ENCODE measurements around the gene PRKG1. TPM values are rescaled to one million over a fixed set of nuclear protein-coding genes. Genes with fewer than 3 reads are reported as not detected.
"Not testable (repeated sequence)": the region's sequence is repeated elsewhere in the genome, so short reads cannot be mapped to it uniquely, and the experiment has no call there.

PRKG1 gene
- polyA plus RNA-seq, 1 donor (not counting 4 experiments of a cell fraction or from before 2014, with no cell fraction given), result 0.24 TPM

DNA sequence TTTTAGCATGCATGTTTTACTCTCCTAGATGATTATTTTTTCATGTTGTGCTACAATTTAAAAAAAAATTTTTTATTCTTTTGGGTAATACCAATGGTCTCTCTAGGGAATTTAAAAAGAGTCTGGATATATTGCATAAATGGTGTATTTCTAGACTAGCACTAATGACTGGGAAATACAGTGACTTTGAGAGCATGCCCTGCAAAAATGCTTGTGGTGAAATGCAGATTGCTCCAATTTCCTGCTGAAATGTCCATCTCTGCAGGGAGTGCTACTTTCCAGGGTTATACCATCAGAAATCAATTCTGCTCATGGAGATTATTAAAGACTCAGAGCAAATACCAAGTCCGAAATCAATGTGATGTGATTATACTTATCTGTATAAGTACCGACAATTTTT, 186.1 kb downstream of the PRKG1 start:
- Histone ChIP-seq H3K36me3 (ENCODE audit: control insufficient read depth in 2 of 2, extremely low read depth in 1 of 2, insufficient read depth in 2 of 2, low read length in 2 of 2) (no peaks in the 10 kb centered on the region), H3K4me2 (ENCODE audit: control insufficient read depth, extremely low read depth, insufficient read depth, low read depth, low read length) (no peak overlapping the region), H3K27me3 (ENCODE audit: control insufficient read depth, extremely low read depth, insufficient read depth, low read length) (no peaks in the 10 kb centered on the region), H3K4me3 (ENCODE audit: control insufficient read depth in 2 of 3, extremely low read depth in 1 of 3, insufficient read depth in 2 of 3, low read depth in 1 of 3, low read length in 3 of 3) (no peak overlapping the region), H3K9me1 (ENCODE audit: control insufficient read depth, extremely low read depth, insufficient read depth, low read length) (no peaks in the 10 kb centered on the region), H4K20me1 (ENCODE audit: control insufficient read depth, extremely low read depth, insufficient read depth, low read length) (no peaks in the 10 kb centered on the region), H2AFZ (ENCODE audit: control insufficient read depth, low read length) (no peak overlapping the region), H3K79me2 (ENCODE audit: control insufficient read depth, insufficient read depth, low read length) (no peaks in the 10 kb centered on the region), H3K9me3 (ENCODE audit: control insufficient read depth, low read depth, low read length) (no peaks in the 10 kb centered on the region), H3K9ac (ENCODE audit: control insufficient read depth, extremely low read depth, insufficient read depth, low read length) (no peak overlapping the region), H3K27ac (ENCODE audit: control insufficient read depth, insufficient read depth, low read length) (no peak overlapping the region), H3K4me1 (ENCODE audit: control insufficient read depth, extremely low read depth, insufficient read depth, low read length) (no peaks in the 10 kb centered on the region)
- dilution Hi-C loops (cut with MboI; ENCODE audit: extremely low pct_ligation_motif_present, low sequenced_read_pairs), result no loop called here
- no peak for TF ChIP-seq EZH2 (IDR thresholded peaks at IDR 0.05; ENCODE audit: low read length)
- no peak for DNase-seq (ENCODE audit: low read depth, low spot score)
- no peak for FAIRE-seq

DNA sequence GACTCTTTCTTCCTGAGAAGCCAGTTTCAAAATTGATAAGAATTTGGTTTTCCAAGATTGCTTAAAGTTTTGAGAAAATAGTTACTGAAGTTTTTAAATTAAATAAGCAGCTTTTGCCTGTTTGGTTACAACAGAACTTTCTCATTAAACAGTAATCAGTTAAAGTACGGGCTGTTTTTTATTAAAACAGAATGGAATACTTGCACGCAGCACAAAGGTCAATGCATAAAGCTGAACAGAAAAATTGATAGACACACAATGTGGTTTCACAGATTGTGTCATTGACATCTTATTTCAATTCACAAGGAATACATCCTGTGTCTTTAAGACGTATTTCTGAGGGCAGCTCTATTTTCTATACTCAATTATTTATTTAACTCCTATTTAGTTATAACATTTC, 192.2 kb downstream of the PRKG1 start:
- Histone ChIP-seq H3K9me3 (ENCODE audit: control insufficient read depth, low read depth, low read length) (no peaks in the 10 kb centered on the region), H3K4me3 (ENCODE audit: control insufficient read depth in 2 of 3, extremely low read depth in 1 of 3, insufficient read depth in 2 of 3, low read depth in 1 of 3, low read length in 3 of 3) (no peak overlapping the region), H4K20me1 (ENCODE audit: control insufficient read depth, extremely low read depth, insufficient read depth, low read length) (no peaks in the 10 kb centered on the region), H3K9ac (ENCODE audit: control insufficient read depth, extremely low read depth, insufficient read depth, low read length) (no peak overlapping the region), H3K9me1 (ENCODE audit: control insufficient read depth, extremely low read depth, insufficient read depth, low read length) (no peaks in the 10 kb centered on the region), H3K79me2 (ENCODE audit: control insufficient read depth, insufficient read depth, low read length) (no peaks in the 10 kb centered on the region), H3K36me3 (ENCODE audit: control insufficient read depth in 2 of 2, extremely low read depth in 1 of 2, insufficient read depth in 2 of 2, low read length in 2 of 2) (no peaks in the 10 kb centered on the region), H3K4me1 (ENCODE audit: control insufficient read depth, extremely low read depth, insufficient read depth, low read length) (no peaks in the 10 kb centered on the region), H2AFZ (ENCODE audit: control insufficient read depth, low read length) (no peak overlapping the region), H3K27me3 (ENCODE audit: control insufficient read depth, extremely low read depth, insufficient read depth, low read length) (no peaks in the 10 kb centered on the region), H3K27ac (ENCODE audit: control insufficient read depth, insufficient read depth, low read length) (no peak overlapping the region), H3K4me2 (ENCODE audit: control insufficient read depth, extremely low read depth, insufficient read depth, low read depth, low read length) (no peak overlapping the region)
- dilution Hi-C loops (cut with MboI; ENCODE audit: extremely low pct_ligation_motif_present, low sequenced_read_pairs), result no loop called here
- no peak for FAIRE-seq
- TF ChIP-seq, protein P1, sequence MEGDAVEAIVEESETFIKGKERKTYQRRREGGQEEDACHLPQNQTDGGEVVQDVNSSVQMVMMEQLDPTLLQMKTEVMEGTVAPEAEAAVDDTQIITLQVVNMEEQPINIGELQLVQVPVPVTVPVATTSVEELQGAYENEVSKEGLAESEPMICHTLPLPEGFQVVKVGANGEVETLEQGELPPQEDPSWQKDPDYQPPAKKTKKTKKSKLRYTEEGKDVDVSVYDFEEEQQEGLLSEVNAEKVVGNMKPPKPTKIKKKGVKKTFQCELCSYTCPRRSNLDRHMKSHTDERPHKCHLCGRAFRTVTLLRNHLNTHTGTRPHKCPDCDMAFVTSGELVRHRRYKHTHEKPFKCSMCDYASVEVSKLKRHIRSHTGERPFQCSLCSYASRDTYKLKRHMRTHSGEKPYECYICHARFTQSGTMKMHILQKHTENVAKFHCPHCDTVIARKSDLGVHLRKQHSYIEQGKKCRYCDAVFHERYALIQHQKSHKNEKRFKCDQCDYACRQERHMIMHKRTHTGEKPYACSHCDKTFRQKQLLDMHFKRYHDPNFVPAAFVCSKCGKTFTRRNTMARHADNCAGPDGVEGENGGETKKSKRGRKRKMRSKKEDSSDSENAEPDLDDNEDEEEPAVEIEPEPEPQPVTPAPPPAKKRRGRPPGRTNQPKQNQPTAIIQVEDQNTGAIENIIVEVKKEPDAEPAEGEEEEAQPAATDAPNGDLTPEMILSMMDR (optimal IDR thresholded peaks at IDR 0.05 in 1 of 3, IDR thresholded peaks at IDR 0.05 in 1 of 3, conservative IDR thresholded peaks at IDR 0.05 in 1 of 3; ENCODE audit: extremely low read depth in 1 of 3, insufficient read depth in 2 of 3, low read length in 3 of 3), result no peak
- no peak for TF ChIP-seq EZH2 (IDR thresholded peaks at IDR 0.05; ENCODE audit: low read length)
- no peak for DNase-seq (ENCODE audit: low read depth, low spot score)

DNA sequence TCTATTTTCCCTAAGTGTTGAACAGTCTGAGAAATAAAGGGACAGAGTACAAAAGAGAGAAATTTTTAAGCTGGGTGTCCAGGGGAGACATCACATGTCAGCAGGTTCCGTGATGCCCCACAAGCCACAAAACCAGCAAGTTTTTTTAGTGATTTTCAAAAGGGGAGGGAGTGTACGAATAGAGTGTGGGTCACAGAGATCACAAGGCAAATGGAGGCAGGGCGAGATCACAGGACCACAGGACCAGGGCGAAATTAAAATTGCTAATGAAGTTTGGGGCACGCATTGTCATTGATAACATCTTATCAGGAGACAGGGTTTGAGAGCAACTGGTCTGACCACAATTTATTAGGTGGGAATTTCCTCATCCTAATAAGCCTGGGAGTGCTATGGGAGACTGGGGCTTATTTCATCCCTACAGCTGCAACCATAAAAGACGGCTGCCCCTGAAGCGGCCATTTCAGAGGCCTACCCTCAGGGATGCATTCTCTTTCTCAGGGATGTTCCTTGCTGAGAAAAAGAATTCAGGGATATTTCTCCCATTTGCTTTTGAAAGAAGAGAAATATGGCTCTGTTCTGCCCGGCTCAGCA, 193.8 kb downstream of the PRKG1 start:
- H3K9ac ChIP-seq (ENCODE audit: control insufficient read depth, extremely low read depth, insufficient read depth, low read length); H3K79me2 ChIP-seq (ENCODE audit: control insufficient read depth, insufficient read depth, low read length); H3K9me3 ChIP-seq (ENCODE audit: control insufficient read depth, low read depth, low read length): not testable (repeated sequence)

More for the DNA sequence above, 193.8 kb downstream of the PRKG1 start:
- H3K27me3 ChIP-seq (ENCODE audit: control insufficient read depth, extremely low read depth, insufficient read depth, low read length); FAIRE-seq; H3K4me2 ChIP-seq (ENCODE audit: control insufficient read depth, extremely low read depth, insufficient read depth, low read depth, low read length); H3K4me3 ChIP-seq (ENCODE audit: control insufficient read depth in 2 of 3, extremely low read depth in 1 of 3, insufficient read depth in 2 of 3, low read depth in 1 of 3, low read length in 3 of 3); dilution Hi-C loops (cut with MboI; ENCODE audit: extremely low pct_ligation_motif_present, low sequenced_read_pairs); H3K4me1 ChIP-seq (ENCODE audit: control insufficient read depth, extremely low read depth, insufficient read depth, low read length); H3K27ac ChIP-seq (ENCODE audit: control insufficient read depth, insufficient read depth, low read length); H3K9me1 ChIP-seq (ENCODE audit: control insufficient read depth, extremely low read depth, insufficient read depth, low read length); H3K36me3 ChIP-seq (ENCODE audit: control insufficient read depth in 2 of 2, extremely low read depth in 1 of 2, insufficient read depth in 2 of 2, low read length in 2 of 2); DNase-seq (ENCODE audit: low read depth, low spot score); H4K20me1 ChIP-seq (ENCODE audit: control insufficient read depth, extremely low read depth, insufficient read depth, low read length); H2AFZ ChIP-seq (ENCODE audit: control insufficient read depth, low read length): not testable (repeated sequence)

Data from keratinocyte (primary cell).